Right kidney (tissue), 9 donors: ENCODE results near the gene KNG1.
"Not testable (repeated sequence)": the region's sequence is repeated elsewhere in the genome, so short reads cannot be mapped to it uniquely, and the experiment has no call there.

Experiments
- DNase-seq: peaks from one replicate; pipeline ENCODE4 v3.0.0-alpha.2; 2016
- long read RNA-seq, 8 donors: transcript quantifications; one replicate each; lab custom pipeline, GENCODE V29; 2026

Gene KNG1
- long read RNA-seq, donor 1, transcript KNG1-206 (11 exons, 2,176 nt): major isoform, 26 of 31 reads
- long read RNA-seq, donor 1, transcript KNG1-201 (10 exons, 3,766 nt): minor isoform, 5 of 31 reads
- long read RNA-seq, donor 1, partial matches to known transcripts: 0 of 31 reads
- long read RNA-seq, donor 1, other reads (novel, unspliced or antisense): 0 of 31 reads
- long read RNA-seq, donor 2, transcript KNG1-206 (11 exons, 2,176 nt): major isoform, 8 of 16 reads
- long read RNA-seq, donor 2, partial matches to known transcripts: 6 of 16 reads
- long read RNA-seq, donor 2, other reads (novel, unspliced or antisense): 0 of 16 reads
- long read RNA-seq, donor 3, transcript KNG1-206 (11 exons, 2,176 nt): major isoform, 20 of 25 reads
- long read RNA-seq, donor 3, partial matches to known transcripts: 0 of 25 reads
- long read RNA-seq, donor 3, other reads (novel, unspliced or antisense): 0 of 25 reads
- long read RNA-seq, donor 4, transcript KNG1-206 (11 exons, 2,176 nt): major isoform, 28 of 56 reads
- long read RNA-seq, donor 4, transcript KNG1-201 (10 exons, 3,766 nt): minor isoform, 7 of 56 reads
- long read RNA-seq, donor 4, partial matches to known transcripts: 21 of 56 reads
- long read RNA-seq, donor 4, other reads (novel, unspliced or antisense): 0 of 56 reads
- long read RNA-seq, donor 5, transcript KNG1-206 (11 exons, 2,176 nt): major isoform, 5 of 5 reads
- long read RNA-seq, donor 5, partial matches to known transcripts: 0 of 5 reads
- long read RNA-seq, donor 5, other reads (novel, unspliced or antisense): 0 of 5 reads
- long read RNA-seq, donor 6, transcript KNG1-206 (11 exons, 2,176 nt): major isoform, 32 of 54 reads
- long read RNA-seq, donor 6, transcript KNG1-201 (10 exons, 3,766 nt): minor isoform, 6 of 54 reads
- long read RNA-seq, donor 6, partial matches to known transcripts: 16 of 54 reads
- long read RNA-seq, donor 6, other reads (novel, unspliced or antisense): 0 of 54 reads
- long read RNA-seq, donor 7, transcript KNG1-206 (11 exons, 2,176 nt): major isoform, 45 of 69 reads
- long read RNA-seq, donor 7, partial matches to known transcripts: 20 of 69 reads
- long read RNA-seq, donor 7, other reads (novel, unspliced or antisense): 0 of 69 reads
- long read RNA-seq, donor 8, transcript KNG1-206 (11 exons, 2,176 nt): major isoform, 55 of 64 reads
- long read RNA-seq, donor 8, partial matches to known transcripts: 7 of 64 reads
- long read RNA-seq, donor 8, other reads (novel, unspliced or antisense): 0 of 64 reads

GRCh38 chr3:186717039-186717457 lies at the start of gene KNG1:
KNG1 (plus strand) TSS chr3:186717359; CDS start chr3:186717543, 184 bp downstream.
- no peak for DNase-seq

GRCh38 chr3:186668426-186668825 lies 48.7 kb upstream of the KNG1 start:
- DNase-seq: no peak

GRCh38 chr3:186669378-186670084 lies 47.6 kb upstream of the KNG1 start:
- DNase-seq: no peak

GRCh38 chr3:186670155-186670554 lies 47.0 kb upstream of the KNG1 start:
- no peak for DNase-seq

- no peak for DNase-seq
Measured at GRCh38 chr3:186671051-186671450, 46.1 kb upstream of the KNG1 start.

DNA sequence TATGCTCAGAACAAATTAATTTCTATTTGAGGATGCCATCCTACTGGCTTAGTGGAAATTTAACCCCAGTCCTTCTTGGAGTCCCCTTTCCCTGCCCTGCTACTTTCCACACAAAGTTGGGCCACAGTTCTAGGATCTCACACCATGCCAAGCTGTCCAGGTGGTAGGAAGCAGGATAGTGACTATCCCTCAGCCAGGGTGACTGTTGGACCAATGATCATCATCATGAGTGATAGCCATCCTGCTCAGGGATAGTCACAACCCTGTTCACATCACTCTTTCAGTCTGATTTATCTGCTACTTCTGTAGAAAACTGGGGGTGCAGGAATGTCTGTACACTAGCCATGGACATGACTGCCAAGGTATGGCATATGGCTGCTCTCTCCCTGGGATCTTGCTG lies 38.6 kb upstream of the KNG1 start:
- DNase-seq: no peak

DNA sequence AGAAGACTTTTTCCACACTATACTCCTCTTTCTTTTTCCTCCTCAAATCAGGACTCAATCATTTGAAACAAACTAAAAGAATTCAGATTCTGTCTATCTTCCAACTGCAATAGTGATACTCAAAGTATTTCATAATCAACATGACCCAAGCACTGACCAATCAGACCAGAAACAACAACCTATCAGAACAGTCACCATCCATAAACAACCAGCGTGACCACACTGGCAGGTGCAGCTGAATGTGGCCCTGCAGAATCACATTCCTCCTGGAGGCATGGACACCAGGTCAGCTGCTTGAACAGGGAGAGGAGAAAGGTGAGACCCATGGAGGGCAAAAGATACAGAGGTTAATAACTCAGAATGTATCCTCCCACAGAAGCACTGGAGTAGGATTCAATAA lies 38.0 kb upstream of the KNG1 start:
- DNase-seq: no peak

GRCh38 chr3:186680869-186681268 lies 36.3 kb upstream of the KNG1 start:
- DNase-seq: no peak

DNA sequence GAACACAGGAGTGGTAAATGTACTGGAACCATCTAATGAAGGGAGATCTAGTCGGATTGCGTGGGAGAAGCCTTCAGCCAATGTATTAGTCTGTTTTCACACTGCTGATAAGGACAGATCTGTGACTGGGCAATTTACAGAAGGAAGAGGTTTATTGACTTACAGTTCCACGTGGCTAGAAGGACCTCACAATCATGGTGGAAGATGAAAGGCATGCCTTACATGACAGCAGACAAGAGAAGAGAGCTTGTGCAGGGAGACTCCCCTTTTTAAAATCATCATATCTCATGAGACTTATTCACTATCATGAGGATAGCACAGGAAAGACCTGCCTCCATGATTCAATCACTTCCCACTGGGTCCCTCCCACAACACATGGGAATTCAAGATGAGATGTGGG lies 34.3 kb upstream of the KNG1 start:
- DNase-seq: no peak

GRCh38 chr3:186683979-186684378 lies 33.2 kb upstream of the KNG1 start:
- no peak for DNase-seq

DNA sequence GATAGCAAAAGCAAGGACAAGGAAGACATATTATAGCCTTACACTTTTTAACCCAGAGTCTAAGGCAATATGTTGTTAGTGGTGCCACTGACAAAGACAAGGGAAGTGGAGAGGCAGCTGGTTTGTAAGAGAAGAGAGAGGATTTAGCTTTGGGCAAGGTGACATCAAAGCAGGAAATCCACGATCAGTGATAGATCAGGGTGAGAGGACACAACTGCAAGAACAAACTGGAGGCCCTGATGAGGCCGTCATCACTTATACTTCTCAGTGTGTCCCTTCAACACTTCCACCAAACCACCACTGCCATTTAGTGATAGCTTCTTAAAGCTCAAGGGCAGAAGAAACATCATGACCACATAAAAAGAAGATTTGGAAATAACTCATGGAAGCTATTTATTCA lies 30.7 kb upstream of the KNG1 start:
- not testable (repeated sequence) for DNase-seq

GRCh38 chr3:186687120-186687651 lies 30.0 kb upstream of the KNG1 start:
- no peak for DNase-seq

DNA sequence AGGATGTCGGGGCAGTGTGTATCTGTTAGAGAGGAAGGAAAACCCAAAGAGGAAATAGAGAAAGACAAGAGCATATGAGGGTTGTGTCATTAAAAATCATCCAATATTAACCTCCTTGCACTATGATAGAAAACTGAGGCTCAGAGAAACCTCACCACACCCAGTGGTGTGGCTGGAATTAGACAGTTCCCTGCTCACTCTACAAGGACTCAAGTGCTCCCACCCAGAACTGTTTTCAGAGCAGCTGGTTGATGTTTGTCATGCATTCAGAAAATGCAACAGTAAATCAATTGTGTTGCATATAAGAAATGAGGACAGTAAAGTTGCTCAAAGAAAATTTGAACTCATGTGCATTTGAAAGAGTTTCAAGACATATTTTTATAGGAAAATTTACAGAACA lies 26.9 kb upstream of the KNG1 start:
- not testable (repeated sequence) for DNase-seq

- DNase-seq: no peak
Measured at GRCh38 chr3:186691676-186692075, 25.5 kb upstream of the KNG1 start.

- DNase-seq: no peak
Measured at GRCh38 chr3:186693843-186694242, 23.3 kb upstream of the KNG1 start.

DNA sequence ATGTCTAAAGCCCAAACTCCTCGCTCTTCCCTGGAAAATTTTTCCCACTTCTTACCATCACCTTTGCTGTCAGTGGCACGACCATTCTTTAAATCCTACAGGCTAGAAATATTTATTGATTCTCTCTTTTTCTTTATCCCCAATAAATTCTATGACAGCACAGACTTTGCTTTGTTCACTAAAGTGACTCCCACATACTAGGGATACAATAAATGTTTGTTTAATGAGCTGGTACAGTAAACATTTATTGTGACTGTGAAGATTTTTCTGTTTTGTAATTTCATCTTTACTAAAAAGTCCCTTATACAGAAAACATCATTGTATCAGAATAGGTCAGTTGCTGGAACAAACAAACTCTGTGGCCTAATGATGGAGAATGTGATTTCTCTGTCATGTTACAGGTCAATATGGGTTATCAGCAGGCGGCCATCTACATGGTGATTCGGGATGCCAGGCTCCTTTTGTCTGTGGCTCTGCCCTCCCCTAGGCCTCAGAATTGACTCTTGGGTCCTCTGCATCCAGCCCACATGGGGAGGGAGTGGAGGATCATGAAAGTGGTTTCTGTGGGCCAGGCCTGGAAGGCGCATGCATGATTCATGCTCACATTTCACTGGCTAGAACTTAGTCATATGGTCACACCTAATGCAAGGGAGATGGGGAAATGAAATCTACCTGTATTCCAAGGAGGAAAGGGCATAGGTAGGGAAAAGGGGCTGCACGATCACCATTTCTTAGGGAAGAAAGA lies 22.7 kb upstream of the KNG1 start:
- no peak for DNase-seq

GRCh38 chr3:186696522-186696921 lies 20.6 kb upstream of the KNG1 start:
- DNase-seq: no peak

DNA sequence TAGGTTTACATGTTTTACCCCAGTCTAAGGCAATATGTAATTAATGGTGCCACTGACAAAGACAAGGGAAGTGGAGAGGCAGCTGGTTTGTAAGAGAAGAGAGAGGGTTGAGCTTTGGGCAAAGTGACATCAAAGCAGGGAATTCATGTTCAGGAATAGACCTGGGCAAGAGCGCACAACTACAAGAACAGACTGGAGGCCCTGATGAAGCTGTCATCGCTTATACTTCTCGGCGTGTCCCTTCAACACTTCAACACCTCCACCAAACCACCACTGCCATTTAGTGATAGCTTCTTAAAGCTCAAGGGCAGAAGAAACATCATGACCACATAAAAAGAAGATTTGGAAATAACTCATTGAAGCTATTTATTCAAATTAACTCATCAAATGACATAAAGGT lies 19.6 kb upstream of the KNG1 start:
- no peak for DNase-seq

GRCh38 chr3:186700267-186700666 lies 16.9 kb upstream of the KNG1 start:
- no peak for DNase-seq

- DNase-seq: not testable (repeated sequence)
Measured at GRCh38 chr3:186702451-186702850, 14.7 kb upstream of the KNG1 start.
